ENCODE data around the gene PIR. TPM values are rescaled to one million over a fixed set of nuclear protein-coding genes. Genes with fewer than 3 reads are reported as not detected.

The PIR gene
- total RNA-seq, 1 experiment from 2014 or later = 4.6 TPM

DNA sequence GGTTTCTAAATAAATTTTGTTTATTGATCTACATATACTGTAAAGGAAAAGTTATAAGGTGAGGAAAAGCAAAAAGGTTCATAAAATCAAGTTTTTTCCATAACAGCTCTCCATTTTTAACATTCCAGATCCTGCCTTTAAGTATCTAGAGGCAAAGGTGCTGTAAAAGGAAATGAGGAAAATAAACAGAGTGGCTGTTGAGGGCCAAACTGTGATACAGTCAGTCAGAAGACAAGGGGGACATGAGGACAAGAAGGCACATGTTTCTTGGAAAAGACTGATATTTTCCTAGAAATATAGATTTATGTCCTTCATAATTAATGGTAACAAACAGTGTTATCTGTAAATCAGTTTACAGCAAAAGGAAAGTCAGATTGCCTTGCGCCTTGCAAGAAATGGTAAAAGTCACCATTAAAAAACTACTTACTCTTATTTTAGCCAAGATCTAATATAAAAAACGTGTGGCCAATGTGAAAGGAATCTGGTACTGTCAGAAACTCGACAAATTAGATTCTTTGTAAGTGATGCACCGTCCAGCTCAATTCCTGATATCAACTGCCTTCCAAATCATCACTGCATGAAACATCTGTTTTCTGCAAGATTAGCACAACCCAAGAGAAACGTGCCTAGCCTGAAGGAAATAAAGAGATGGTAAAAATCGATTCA lies 75.0 kb downstream of the PIR start:
- Histone ChIP-seq H3K27ac (no peak overlapping the region), H3K9me3 (replicated peaks) (no peaks in the 10 kb centered on the region)
- no peak for DNase-seq

DNA sequence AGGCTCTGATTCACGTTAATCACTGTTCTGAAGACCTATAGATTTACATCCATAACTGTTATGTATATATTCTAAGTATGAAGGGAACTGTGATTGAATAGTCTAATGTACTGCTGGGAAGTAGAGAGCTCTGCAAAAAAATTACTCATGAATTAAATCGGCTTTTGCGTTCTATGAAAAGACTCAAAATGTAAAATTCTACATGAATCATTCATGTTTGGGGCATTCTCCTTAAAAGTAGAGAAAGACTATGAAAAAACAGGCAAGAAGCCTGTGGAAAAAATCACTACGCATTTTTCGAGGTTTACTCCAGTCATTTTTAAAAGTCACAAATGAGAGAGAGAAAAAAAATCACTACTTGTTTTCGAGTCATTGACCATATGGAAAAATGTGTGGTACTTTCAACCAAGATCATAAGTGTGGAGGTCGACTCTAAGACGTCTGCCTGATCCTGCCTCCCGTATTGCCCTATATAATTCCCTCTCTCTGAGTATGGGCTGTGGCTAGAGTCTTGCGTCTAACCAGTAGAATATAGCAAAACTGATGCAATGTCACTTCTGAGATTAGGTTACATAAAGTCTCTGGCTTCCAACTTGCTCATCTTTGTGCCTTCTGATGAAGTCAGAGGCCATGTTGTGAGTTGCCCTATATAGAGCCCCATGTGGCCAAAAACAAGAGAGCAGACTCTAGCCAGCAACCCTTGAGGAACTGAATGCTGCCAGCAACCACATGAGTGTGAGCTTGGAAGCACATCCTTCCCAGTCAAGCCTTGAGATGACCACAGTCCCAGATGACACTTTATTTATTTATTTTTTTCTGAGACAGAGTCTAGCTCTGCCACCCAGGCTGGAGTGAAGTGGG lies 76.8 kb downstream of the PIR start:
- Histone ChIP-seq H3K9me3 (replicated peaks) (no peaks in the 10 kb centered on the region), H3K27me3 (no peaks in the 10 kb centered on the region), H3K36me3 (no peaks in the 10 kb centered on the region), H3K4me1 (no peaks in the 10 kb centered on the region), H3K27ac (no peak overlapping the region), H3K4me3 (no peak overlapping the region)
- no peak for DNase-seq

More for the DNA sequence above, 75.0 kb downstream of the PIR start:
- no peak overlapping the region for H3K4me3 ChIP-seq
- H3K27me3 ChIP-seq = no peaks in the 10 kb centered on the region
- H3K4me1 ChIP-seq = no peaks in the 10 kb centered on the region
- H3K36me3 ChIP-seq = no peaks in the 10 kb centered on the region

- no peaks in the 10 kb centered on the region for H3K9me3 ChIP-seq (replicated peaks)
- no peak overlapping the region for H3K4me3 ChIP-seq
- no peaks in the 10 kb centered on the region for H3K36me3 ChIP-seq
- no peaks in the 10 kb centered on the region for H3K4me1 ChIP-seq
- DNase-seq = no peak
- no peak overlapping the region for H3K27ac ChIP-seq
- no peaks in the 10 kb centered on the region for H3K27me3 ChIP-seq
Measured at GRCh38 chrX:15413101-15413500, 80.0 kb downstream of the PIR start.

DNA sequence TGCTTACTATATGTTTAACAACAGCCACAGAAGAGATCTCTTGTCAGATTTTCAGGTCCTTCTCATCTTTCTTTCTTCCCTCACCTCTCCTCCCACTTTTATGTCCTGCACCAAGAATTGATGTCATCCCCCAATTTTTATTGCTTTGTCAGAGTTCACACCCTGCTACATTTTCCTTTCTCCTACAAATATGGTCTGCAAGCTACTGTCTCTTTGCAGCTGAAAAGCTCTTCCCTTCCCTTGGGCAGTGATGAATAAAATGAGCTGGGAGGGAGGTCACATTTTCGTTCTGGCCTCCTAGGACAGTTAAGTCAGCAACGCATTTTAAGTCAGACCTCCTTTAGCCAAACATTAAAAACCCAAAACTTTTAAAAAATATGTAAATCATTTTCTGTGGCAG lies 82.2 kb downstream of the PIR start:
- no peaks in the 10 kb centered on the region for H3K27me3 ChIP-seq

DNA sequence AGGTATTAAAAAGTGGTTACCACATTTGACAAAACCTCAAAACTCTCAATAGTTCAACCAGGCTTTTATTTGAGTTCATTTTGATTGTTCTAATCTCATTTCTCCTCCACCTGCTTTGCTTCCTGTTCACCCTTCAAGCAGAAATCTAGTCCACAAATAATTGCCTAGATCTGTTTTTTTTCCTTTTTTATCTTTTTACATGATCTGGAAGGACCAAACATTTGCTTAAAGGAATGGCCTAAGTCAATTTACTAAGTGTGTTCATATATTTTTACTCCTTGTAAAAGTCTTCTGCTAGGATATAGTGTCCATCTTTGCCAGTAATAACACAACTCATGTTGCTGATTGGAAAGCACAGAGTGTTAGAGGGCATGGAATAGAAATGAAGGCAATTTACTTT lies 82.7 kb downstream of the PIR start:
- Histone ChIP-seq H3K27ac (no peak overlapping the region), H3K9me3 (replicated peaks) (no peaks in the 10 kb centered on the region), H3K36me3 (no peaks in the 10 kb centered on the region), H3K4me1 (no peaks in the 10 kb centered on the region), H3K27me3 (no peaks in the 10 kb centered on the region), H3K4me3 (no peak overlapping the region)
- no peak for DNase-seq

More for the DNA sequence above, 82.2 kb downstream of the PIR start:
- H3K36me3 ChIP-seq = no peaks in the 10 kb centered on the region
- H3K9me3 ChIP-seq (replicated peaks) = no peaks in the 10 kb centered on the region
- no peak overlapping the region for H3K4me3 ChIP-seq
- H3K27ac ChIP-seq = no peak overlapping the region
- no peaks in the 10 kb centered on the region for H3K4me1 ChIP-seq
- no peak for DNase-seq

GRCh38 chrX:15405846-15406245 lies 87.3 kb downstream of the PIR start:
- Histone ChIP-seq H3K4me1 (no peaks in the 10 kb centered on the region), H3K27me3 (no peaks in the 10 kb centered on the region), H3K4me3 (no peak overlapping the region), H3K27ac (no peak overlapping the region), H3K36me3 (no peaks in the 10 kb centered on the region), H3K9me3 (replicated peaks) (no peaks in the 10 kb centered on the region)
- no peak for DNase-seq

DNA sequence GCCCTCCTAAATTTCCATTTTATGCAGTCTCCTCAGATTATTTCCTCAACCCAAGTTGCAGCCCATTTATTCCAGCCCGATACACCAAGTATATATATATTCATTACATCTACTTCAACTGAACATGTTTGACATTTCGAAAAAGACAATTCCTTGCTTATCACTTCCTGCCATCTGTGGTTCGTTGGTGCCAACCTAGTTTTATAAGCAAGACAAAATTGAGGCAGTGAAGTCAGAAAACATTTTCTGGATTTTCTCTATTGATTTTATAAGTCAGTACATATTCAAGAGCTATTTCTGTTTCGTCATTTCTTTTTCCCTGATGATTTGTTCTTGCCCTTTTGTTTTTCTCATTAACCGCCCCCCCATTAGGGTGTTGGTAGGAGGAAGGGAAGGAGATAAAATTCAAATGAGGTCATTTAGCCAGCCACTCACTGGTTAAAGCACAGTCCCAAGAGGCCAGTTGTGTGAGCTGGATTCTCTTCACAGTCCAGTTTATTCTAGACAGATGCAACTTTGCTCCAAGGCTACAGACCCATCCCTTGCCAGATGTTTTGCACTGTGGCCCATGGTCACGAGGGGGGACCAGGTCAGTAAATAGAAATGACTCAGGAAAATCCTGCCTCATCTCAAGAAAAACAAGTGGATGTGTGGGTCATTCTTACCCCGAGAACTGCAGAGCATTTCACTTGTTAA lies 88.6 kb downstream of the PIR start:
- H3K27me3 ChIP-seq = no peaks in the 10 kb centered on the region
- H3K4me3 ChIP-seq = no peak overlapping the region
- no peaks in the 10 kb centered on the region for H3K36me3 ChIP-seq
- no peaks in the 10 kb centered on the region for H3K9me3 ChIP-seq (replicated peaks)
- H3K4me1 ChIP-seq = no peaks in the 10 kb centered on the region
- DNase-seq = no peak
- no peak overlapping the region for H3K27ac ChIP-seq

DNA sequence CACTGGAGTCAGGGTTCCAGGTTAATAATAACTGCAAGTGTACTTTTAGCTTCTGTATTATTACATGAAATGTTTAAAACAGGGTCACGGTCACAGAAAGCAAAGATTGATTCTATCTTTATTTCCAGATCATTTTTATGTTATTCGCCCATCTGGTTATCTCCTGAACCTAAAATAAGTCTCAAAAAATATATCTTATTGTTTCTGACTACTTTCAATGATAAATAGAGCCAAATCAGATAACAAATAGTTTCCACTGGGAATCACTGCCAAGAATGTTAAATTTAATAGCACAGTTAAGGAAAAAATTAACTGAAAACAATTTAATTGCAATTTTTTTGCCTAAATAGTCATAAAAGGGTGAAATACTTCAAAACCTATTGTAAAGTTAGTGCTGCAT lies 91.8 kb downstream of the PIR start:
- no peaks in the 10 kb centered on the region for H3K9me3 ChIP-seq (replicated peaks)
- H3K36me3 ChIP-seq = no peaks in the 10 kb centered on the region
- no peaks in the 10 kb centered on the region for H3K27me3 ChIP-seq
- H3K4me3 ChIP-seq = no peak overlapping the region
- no peaks in the 10 kb centered on the region for H3K4me1 ChIP-seq
- H3K27ac ChIP-seq = no peak overlapping the region
- DNase-seq = no peak

- H3K36me3 ChIP-seq = no peaks in the 10 kb centered on the region
- H3K27me3 ChIP-seq = no peaks in the 10 kb centered on the region
- H3K9me3 ChIP-seq (replicated peaks) = no peaks in the 10 kb centered on the region
- DNase-seq = no peak
- H3K4me1 ChIP-seq = no peaks in the 10 kb centered on the region
- H3K27ac ChIP-seq = no peak overlapping the region
- no peak overlapping the region for H3K4me3 ChIP-seq
Measured at GRCh38 chrX:15399962-15400391, 93.2 kb downstream of the PIR start.

DNA sequence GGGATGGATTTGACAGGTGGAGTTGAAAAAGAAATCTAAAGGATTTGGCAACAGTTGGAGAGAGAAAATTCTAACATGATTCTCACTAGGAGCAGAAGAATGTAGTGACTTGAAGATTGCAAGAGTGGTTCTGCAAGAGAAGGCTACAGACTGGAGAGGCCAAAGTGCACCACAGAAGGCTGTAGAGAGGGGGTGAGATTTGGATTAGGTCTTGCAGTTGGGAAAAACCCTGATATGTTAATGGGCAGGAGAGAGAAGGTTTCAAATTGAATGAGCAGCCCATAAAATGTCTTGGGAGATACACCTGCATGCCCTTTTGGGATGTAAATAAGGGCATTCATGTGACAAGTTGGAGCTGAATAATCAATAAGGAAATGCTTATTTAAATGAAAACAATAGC lies 94.3 kb downstream of the PIR start:
- DNase-seq = no peak
- Histone ChIP-seq H3K4me1 (no peaks in the 10 kb centered on the region), H3K9me3 (replicated peaks) (no peaks in the 10 kb centered on the region), H3K27ac (no peak overlapping the region), H3K36me3 (no peaks in the 10 kb centered on the region), H3K4me3 (no peak overlapping the region), H3K27me3 (no peaks in the 10 kb centered on the region)

DNA sequence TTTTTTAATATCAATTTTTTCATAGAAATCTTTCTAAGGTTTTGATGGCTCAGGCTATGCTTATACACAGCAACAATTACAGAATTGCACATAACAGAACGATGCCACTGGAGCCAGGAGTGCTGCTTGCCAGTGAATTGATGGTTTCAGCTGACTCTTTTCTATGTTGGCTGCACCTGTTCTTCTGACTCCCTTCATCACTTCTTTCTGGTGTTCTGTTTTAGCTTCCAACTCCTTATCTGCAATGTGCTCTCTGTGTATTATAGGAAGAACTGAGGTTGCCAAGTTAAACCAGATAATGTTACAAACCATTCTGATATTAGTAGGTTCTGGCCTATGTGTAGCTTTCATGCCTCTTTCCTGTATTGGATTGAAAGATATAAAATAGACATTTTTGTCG lies 97.3 kb downstream of the PIR start:
- no peak for DNase-seq
- H3K27me3 ChIP-seq = no peaks in the 10 kb centered on the region
- H3K9me3 ChIP-seq (replicated peaks) = no peaks in the 10 kb centered on the region
- H3K4me1 ChIP-seq = no peaks in the 10 kb centered on the region
- H3K36me3 ChIP-seq = no peaks in the 10 kb centered on the region
- no peak overlapping the region for H3K27ac ChIP-seq
- no peak overlapping the region for H3K4me3 ChIP-seq

DNA sequence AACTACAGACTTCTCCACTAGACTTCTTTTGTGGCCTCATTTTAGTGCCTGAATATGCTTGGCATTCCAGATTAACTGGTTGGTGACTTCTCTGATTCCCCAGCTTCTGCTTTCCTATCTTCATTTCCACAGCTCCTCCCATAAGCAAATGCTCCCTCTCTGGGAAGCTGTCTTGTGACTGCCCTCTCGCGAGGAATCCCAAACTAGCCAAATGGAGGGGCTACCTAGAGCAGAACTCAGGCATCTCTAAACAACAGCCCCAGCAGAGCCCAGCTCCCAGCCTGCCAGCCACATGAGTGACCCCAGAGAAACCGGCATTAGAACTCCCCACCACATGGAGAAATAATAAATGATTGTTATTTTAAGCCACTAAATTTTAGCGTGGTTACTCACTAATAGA lies 101.3 kb downstream of the PIR start:
- Histone ChIP-seq H3K4me3 (no peak overlapping the region), H3K27ac (no peak overlapping the region), H3K36me3 (no peaks in the 10 kb centered on the region), H3K4me1 (no peaks in the 10 kb centered on the region), H3K9me3 (replicated peaks) (no peaks in the 10 kb centered on the region), H3K27me3 (no peaks in the 10 kb centered on the region)
- no peak for DNase-seq

DNA sequence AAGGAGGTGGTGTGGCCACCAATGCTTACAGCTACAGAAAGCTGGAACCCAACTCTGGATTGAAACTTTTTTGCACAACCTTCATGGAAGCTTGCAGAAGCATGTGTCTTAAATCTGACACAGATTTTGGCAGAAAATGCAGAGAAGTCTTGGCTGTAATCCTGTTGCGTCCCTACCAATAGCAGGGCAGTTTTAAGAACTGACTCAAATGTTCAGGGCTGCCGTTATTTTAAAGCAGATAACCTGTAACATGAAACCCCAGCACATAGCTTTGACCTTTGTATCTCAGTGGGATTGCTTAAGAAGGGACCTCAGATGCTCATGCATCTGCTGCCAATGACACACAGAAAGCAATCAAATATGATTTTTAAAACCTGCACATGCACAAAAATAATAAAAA lies 108.8 kb downstream of the PIR start, which contains the start of gene VEGFD:
Gene VEGFD, minus strand, starts transcription at position 110 of the 400 bp plus-strand sequence. CDS start 467 bp downstream, outside the sequence.
- DNase-seq = peak in 1 of 2 experiments; percentile 13
- H3K36me3 ChIP-seq = no peaks in the 10 kb centered on the region
- H3K27me3 ChIP-seq = no peaks in the 10 kb centered on the region
- no peaks in the 10 kb centered on the region for H3K4me1 ChIP-seq
- no peaks in the 10 kb centered on the region for H3K9me3 ChIP-seq (replicated peaks)
- H3K27ac ChIP-seq = no peak within 1 kb of the TSS
- no peak within 1 kb of the TSS for H3K4me3 ChIP-seq

GRCh38 chrX:15382813-15383212 lies 110.3 kb downstream of the PIR start:
- Histone ChIP-seq H3K4me1 (no peaks in the 10 kb centered on the region), H3K4me3 (no peak overlapping the region), H3K9me3 (replicated peaks) (no peaks in the 10 kb centered on the region), H3K36me3 (no peaks in the 10 kb centered on the region), H3K27me3 (no peaks in the 10 kb centered on the region), H3K27ac (no peak overlapping the region)
- DNase-seq = no peak

GRCh38 chrX:15376956-15377355 lies 116.2 kb downstream of the PIR start:
- H3K9me3 ChIP-seq (replicated peaks) = no peaks in the 10 kb centered on the region
- H3K4me1 ChIP-seq = no peaks in the 10 kb centered on the region
- no peak overlapping the region for H3K4me3 ChIP-seq
- H3K36me3 ChIP-seq = no peaks in the 10 kb centered on the region
- no peak for DNase-seq
- no peak overlapping the region for H3K27ac ChIP-seq
- H3K27me3 ChIP-seq = no peaks in the 10 kb centered on the region
